ENCODE data around the gene SGCG. TPM values are rescaled to one million over a fixed set of nuclear protein-coding genes. Genes with fewer than 3 reads are reported as not detected.

Gene SGCG
- total RNA-seq, 1 experiment from 2014 or later, result 0.15 TPM

- TF ChIP-seq CTCF (IDR thresholded peaks at IDR 0.05 in 2 of 3, conservative IDR thresholded peaks at IDR 0.05 in 1 of 3; ENCODE audit: borderline replicate concordance in 1 of 3, insufficient read depth in 1 of 3, low read depth in 2 of 3, low read length in 2 of 3), result no peak
- no peak for TF ChIP-seq SP1 (IDR thresholded peaks at IDR 0.05; ENCODE audit: low read depth)
- no peak for TF ChIP-seq ELF1 (IDR thresholded peaks at IDR 0.05; ENCODE audit: borderline replicate concordance, low read depth)
- no peak for TF ChIP-seq EZH2phosphoT487 (IDR thresholded peaks at IDR 0.05; ENCODE audit: borderline replicate concordance)
- no peak for TF ChIP-seq MAX (IDR thresholded peaks at IDR 0.05)
- TF ChIP-seq ZNF274 (IDR thresholded peaks at IDR 0.05; ENCODE audit: low read depth, low read length), result no peak
Measured at GRCh38 chr13:23205807-23206206, 25.0 kb downstream of the SGCG start (continued).

- Histone ChIP-seq H3K9me2 (ENCODE audit: insufficient read depth) (no peaks in the 10 kb centered on the region), H3K4me3 (replicated peaks in 1 of 2; ENCODE audit: low read depth in 1 of 2, low read length in 2 of 2) (no peak overlapping the region), H3K79me2 (ENCODE audit: insufficient read depth, low read length) (no peaks in the 10 kb centered on the region), H3K4me1 (ENCODE audit: control insufficient read depth in 1 of 2, insufficient read depth in 2 of 2, low read length in 2 of 2) (no peaks in the 10 kb centered on the region), H3K36me3 (ENCODE audit: control insufficient read depth in 1 of 2, insufficient read depth in 2 of 2, low read length in 2 of 2) (no peaks in the 10 kb centered on the region), H3K27ac (ENCODE audit: low read depth, low read length) (no peak overlapping the region), H3K9me3 (ENCODE audit: control insufficient read depth in 1 of 2, insufficient read depth in 1 of 2, low read depth in 1 of 2, low read length in 2 of 2) (no peaks in the 10 kb centered on the region; a peak in 1 of 4 replicates), H3K4me2 (ENCODE audit: low read length) (no peak overlapping the region), H3K9ac (ENCODE audit: low read length) (no peak overlapping the region), H4K20me1 (ENCODE audit: insufficient read depth) (no peaks in the 10 kb centered on the region), H3K27me3 (ENCODE audit: insufficient read depth, low read length) (no peaks in the 10 kb centered on the region), H2AFZ (ENCODE audit: low read depth, low read length, poor library complexity, severe bottlenecking) (no peak overlapping the region)
- no TSS peak for BruUV-seq (replicated peaks)
- ChIA-PET RAD21 (ENCODE audit: low non-redundant PET in 1 of 2, low total read pairs in 2 of 2, uncharacterized antibody in 2 of 2, unreplicated experiment in 2 of 2) (no interaction called here), POLR2A (no interaction called here), CTCF (no interaction called here)
- intact Hi-C loops (cut with micrococcal nuclease), result no loop called here
- no peak for ATAC-seq
- no peak for DNase-seq (ENCODE audit: low read depth, low spot score)
- no peak for TF ChIP-seq CTCF (IDR thresholded peaks at IDR 0.05 in 2 of 3, conservative IDR thresholded peaks at IDR 0.05 in 1 of 3; ENCODE audit: borderline replicate concordance in 1 of 3, insufficient read depth in 1 of 3, low read depth in 2 of 3, low read length in 2 of 3)
- no peak for TF ChIP-seq RAD21 (IDR thresholded peaks at IDR 0.05; ENCODE audit: low read depth)
- TF ChIP-seq ZFX (IDR thresholded peaks at IDR 0.05), result no peak
- TF ChIP-seq SRF (IDR thresholded peaks at IDR 0.05; ENCODE audit: low read depth), result no peak
- no peak for TF ChIP-seq EZH2phosphoT487 (IDR thresholded peaks at IDR 0.05; ENCODE audit: borderline replicate concordance)
- no peak for TF ChIP-seq CBX3 (IDR thresholded peaks at IDR 0.05; ENCODE audit: low read depth)
- TF ChIP-seq YY1 (IDR thresholded peaks at IDR 0.05; ENCODE audit: extremely low read depth, insufficient replicate concordance, low read depth, low read length), result no peak
- no peak for TF ChIP-seq ZBTB33 (IDR thresholded peaks at IDR 0.05; ENCODE audit: extremely low read depth, insufficient replicate concordance, low read length)
- no peak for TF ChIP-seq POLR2AphosphoS5 (IDR thresholded peaks at IDR 0.05; ENCODE audit: low read depth, low read length)
- TF ChIP-seq JUND (IDR thresholded peaks at IDR 0.05), result no peak
- TF ChIP-seq ELF1 (IDR thresholded peaks at IDR 0.05; ENCODE audit: borderline replicate concordance, low read depth), result no peak
- TF ChIP-seq CEBPB (IDR thresholded peaks at IDR 0.05; ENCODE audit: low read depth), result no peak
- TF ChIP-seq SP1 (IDR thresholded peaks at IDR 0.05; ENCODE audit: low read depth), result no peak
Measured at GRCh38 chr13:23212671-23213070, 31.9 kb downstream of the SGCG start.

All from HCT116 (cell line).